Stimulated activated CD8-positive, alpha-beta memory T cell treated with anti-CD3 and anti-CD28 coated beads, Interleukin-15, amount 100 ng/mL, for 1 hour (primary cell): ENCODE results near the gene NTM.

Source experiments
- DNase-seq: peaks from one replicate; pipeline ENCODE4 v3.0.0-alpha.2; 2020; ENCODE audit warnings: low read depth

NTM gene

GRCh38 chr11:132161403-132162078, 791.1 kb downstream of the NTM start:
- no peak for DNase-seq

DNA sequence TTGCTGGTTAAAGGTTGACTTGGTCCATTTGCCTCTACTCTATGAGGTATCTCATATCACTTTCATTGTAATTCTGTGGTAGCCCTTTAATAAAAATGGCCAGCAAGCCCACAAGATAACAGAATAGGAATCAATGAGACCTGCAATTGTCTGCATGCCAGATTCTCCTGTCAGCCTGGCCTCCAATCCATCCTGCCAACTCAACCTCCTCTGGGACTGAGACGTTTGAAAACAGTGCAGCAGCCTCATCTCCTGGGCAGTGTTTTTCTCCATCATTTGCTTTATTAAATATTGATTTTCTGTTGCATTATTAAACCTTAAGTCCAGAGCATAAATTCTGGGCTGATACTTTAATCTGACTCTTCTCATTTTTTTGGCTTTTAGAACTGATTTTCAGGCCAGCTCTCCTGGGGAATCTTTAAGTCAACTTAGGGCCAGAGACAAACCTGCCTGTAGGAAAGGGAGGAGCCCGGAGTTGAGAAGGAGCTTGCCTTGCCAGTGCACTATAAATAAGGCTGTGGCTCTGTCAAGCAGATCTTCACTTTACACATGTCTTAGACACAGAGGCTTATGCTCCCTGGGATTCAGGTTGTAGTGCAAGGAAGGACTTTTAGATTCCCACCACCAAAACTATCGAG, 798.0 kb downstream of the NTM start:
- no peak for DNase-seq

GRCh38 chr11:132171031-132171430, 800.6 kb downstream of the NTM start:
- DNase-seq = no peak

DNA sequence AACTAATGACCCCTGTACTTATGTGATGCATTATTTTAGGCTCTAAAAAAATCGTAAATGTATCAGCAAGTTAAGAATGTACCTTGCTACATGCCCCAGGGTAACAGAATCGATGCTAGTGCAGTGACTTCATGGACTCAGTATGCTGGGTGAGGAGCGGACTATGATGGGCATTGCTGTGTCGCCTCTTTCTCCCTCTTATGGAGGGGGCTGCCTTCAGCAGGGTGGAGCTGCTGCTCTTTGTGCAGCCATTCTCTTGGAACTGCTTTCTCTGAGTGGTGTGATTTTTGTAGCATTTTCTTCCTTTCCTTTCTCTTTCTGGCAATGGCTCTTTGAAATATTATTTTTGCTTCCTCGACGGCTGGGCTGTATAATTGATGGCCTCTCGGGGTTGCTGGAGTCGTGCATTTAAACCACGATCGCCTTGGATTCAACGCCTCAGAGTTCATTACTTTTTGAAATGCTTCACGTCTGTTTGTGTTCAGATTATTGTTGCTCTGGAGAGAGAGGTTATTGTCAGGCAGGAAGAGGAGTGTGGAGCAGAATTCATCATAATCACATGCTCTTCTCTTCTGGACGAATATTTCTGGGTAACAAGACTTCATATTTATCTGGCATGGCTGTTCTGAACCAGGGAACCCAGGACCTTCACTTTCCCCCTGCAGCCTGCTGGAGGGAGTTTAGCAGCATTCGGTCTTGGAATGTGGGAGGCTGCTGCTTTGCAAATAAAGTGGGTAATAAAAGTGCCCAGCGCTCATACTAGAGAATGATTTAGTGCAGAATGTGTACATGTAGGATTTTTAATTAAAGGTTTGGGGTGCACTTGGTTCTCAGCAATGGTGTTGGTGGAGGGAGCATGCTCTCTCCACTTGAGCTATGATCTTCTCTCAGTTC, 804.2 kb downstream of the NTM start:
- no peak for DNase-seq

DNA sequence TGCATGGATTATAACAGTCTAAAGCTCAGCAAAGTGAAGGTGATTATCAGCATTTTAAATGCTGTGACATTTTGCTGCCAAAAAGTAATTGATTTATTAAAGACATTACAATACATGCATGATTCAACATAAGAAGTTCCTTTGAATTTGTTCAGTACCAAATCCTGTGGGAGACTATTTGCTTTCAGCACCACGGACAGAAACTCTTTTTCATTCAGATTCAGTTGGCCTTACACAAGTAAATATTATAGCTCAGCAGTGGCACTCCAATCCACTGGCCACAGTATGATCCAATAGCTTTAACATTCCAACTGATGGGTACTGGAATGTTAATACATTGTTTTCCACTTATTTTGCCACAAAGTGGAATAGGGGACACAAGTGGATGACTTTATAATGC, 806.7 kb downstream of the NTM start:
- no peak for DNase-seq

DNA sequence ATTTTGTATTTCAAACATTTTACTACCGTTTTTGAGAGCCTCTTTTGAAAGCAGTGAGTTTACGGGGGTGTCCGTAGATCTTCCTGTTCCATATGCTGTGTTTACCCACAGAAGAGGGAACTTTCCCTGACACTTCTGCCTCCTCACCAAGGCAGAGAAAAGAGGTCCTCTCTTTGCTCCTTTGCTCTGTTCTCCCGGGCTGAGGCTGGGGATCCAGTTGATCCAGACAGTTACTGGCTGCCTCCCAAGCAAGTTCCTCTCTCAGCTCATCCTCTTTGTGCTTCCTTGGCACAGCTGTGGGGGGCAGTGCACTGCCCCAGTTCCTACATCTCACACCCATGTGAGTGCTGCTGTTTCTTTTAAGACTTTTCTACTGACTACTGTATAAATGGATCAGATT, 813.7 kb downstream of the NTM start:
- no peak for DNase-seq

DNA sequence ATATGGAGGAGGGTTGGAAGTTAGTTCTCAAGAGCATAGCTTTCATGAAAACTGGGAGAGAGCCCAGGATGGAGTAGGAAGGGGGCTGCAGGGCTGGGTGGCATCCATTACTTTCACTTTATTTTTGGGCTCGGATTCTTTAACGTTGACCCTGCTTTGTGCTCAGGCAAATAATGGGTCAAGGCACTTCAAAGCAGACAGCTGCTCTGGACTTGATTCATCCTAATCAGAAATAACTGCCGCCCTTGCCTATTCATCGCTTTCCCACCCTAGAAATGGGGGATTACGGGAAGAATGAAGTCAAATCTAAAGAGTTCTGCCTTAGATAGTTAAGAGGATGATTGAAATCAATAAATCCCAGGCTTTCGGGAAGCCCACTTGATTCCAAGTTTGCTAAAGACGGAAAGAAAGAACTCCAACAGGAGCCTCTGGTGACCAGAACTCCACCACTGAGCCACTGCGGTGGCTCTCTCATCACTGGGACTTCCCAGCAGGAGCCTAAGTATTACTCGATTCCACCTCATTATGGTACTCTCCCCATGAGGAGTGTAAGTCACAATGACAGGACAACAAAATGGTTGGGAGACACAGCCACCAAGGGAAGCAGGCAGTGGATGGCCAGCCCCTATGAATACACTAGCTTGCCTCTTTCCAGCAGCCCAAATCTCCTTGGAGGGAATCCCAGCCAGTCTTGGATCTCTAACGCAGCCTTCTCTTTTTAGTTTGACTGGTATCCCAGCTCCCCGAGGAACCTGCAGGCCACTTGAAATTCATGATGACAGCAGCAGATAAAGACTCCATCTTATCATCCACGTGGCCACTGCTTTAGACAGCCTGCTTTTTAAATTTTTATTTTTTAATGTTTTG, 815.5 kb downstream of the NTM start:
- DNase-seq = no peak

GRCh38 chr11:132186699-132187098, 816.3 kb downstream of the NTM start:
- no peak for DNase-seq

DNA sequence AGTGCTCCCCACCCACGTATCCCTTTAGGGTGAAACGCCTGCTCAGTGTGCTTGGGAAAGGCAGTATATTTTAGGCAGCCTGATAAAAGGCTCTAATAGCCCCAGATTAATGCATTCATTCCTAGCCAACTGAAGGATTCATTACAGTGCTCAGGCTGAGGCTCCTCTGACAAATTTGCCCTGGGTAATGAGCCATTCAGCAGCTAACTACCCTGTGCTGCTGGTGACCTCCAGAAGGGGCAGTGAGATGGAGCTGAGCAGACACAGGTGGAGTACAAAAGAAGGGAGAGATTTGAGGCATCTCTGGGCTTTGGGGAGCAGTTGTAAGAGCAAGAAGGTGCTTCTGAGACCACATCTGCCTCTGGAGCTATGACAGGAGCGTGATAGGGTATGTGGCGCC, 817.0 kb downstream of the NTM start:
- no peak for DNase-seq

GRCh38 chr11:132187814-132188213, 817.4 kb downstream of the NTM start:
- DNase-seq = no peak

DNA sequence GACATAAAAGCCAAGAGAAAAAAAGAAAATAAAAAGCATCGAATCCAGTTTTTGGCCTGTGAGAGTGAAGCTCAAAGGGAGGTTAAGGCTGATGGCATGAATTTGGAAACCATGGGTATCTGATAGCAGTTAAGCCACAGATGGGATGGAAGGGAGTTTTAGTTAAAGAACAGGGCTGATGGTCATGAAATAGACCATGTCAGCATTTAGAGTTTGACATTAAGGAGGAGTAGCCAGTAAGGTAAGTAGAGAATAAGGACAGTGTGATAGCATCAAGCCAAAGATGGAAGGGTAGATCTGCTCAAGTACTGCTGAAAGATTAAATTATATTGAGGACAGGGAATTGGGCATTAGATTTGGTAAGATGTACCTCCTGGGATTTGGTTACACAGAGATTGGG, 826.5 kb downstream of the NTM start:
- DNase-seq = no peak

DNA sequence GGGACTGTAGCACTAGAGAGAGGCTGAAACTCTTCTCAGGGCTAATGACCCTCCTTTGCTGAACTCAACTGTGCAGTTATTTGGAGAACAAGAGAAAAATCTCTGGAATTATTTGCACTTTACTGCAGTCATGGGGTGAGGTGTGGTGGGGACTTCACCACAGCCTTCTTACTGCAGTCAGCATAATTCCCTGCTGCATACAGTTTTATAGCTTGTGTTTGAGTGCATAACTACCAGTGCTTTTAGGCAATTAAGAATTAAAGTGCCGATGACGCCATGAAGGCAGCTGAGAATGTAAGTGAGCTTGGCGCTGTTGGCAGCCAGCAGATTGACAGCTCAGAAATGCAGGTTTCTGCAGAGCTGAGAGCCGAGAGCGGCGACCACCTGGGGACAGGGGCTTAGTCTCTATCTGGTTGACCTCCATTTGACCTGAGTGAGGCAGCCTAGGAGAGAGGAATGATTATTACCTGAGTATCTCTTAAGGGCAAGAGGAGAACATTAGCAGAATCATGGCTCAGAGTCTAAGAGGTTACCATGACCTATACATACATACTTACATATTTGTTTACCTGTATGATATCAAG, 830.0 kb downstream of the NTM start:
- DNase-seq = no peak

GRCh38 chr11:132202621-132203020, 832.2 kb downstream of the NTM start:
- DNase-seq = no peak

GRCh38 chr11:132205006-132205405, 834.6 kb downstream of the NTM start:
- DNase-seq = no peak

DNA sequence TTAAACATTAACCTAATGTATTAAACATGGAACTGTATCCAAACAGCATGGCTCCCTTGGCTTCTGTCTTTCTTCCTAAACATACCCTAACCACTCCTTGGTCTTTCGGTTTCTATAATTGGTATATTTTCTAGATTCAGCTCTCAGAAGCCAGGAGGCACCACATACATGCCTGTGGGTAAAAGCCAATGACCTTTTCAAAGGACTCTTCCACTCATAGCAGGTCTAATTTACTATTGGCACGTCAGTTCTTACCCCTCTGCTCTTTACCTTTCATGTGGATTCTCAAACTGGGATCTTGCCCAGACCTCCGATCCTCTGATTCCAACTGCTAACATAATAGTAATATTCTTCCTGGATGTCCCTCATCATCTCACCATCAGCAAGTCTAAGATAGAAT, 835.1 kb downstream of the NTM start:
- DNase-seq = no peak

DNA sequence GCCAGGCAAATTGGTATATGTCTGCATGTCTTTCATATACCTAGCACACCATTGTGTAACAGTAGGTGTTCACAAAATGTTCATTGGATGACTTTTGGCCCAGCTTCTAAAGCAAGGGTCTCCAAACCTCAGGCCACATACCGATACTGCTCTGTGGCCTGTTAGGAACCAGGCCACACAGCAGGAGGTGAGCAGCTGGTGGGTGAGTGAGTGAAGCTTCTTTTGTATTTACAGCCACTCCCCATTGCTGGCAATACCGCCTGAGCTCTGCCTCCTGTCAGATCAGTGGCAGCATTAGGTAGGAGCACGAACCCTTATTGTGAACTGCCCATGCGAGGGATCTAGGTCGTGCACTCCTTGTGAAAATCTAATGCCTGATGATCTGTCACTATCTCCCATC, 836.6 kb downstream of the NTM start:
- DNase-seq = no peak

DNA sequence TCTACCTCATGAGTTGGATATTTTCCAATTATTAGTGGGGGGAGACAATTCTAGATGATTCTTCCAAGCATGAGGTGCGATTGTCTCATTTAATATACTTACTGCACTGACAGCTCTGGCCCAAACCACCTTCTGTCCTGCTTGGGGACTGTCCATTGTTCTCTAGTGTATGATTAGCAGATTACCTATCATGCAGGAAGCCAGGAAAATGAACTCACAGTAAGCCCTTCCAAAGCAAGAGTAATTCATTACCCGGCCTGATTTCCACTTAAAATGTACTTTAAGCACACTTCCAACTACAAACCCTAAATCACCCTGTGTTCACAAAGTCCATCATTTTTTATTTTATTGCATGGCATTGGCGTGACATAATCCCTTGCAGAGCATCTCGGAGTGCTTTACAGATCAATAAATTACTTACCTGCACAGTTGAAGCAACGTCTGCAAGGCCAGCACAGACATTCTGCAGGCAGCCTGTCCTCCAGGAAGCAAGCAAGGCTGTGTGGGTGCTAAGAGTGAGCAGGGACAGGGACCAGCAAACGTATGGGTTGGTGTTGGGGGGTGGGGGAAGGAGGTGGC, 838.2 kb downstream of the NTM start:
- DNase-seq = no peak

DNA sequence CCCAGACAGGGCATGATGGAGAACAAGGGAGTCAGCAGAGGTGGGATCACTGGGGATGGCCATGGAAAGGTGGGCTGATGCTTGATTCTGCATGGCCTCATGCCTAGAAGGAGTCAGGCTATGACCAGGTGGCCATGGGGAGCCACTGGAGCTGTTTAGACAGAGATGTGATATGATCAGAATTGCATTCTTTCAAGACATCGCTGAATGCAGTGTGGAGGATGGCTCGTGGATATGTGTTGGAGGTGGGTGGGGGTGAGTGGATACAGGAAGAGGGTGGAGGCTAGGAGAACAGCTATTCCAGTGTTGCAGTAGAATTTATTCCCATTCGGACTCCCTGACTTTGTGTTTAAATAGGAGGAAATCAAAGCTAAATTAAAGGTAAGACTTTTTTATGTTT, 841.1 kb downstream of the NTM start:
- DNase-seq = no peak

DNA sequence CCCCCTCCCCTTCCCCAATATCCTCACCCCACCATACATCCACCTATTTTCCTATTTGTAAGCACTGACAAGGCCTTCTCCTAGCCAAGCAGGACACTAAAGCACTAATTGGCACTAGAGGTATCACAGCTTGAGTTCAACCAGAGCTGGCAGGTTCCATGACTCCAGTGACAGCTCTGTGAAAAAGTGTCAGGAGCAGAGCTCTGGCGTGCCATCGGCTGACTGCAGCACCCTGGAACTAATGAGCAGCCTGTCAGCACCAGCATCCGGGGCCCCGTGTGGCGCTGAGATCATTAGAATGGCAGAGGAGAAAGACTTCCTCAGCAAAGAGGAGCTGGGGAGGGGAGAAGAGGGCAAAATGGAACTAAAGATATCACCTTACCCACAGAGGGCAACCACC, 847.4 kb downstream of the NTM start:
- no peak for DNase-seq

- DNase-seq = no peak
Observed at GRCh38 chr11:132220474-132220873, 850.1 kb downstream of the NTM start.

DNA sequence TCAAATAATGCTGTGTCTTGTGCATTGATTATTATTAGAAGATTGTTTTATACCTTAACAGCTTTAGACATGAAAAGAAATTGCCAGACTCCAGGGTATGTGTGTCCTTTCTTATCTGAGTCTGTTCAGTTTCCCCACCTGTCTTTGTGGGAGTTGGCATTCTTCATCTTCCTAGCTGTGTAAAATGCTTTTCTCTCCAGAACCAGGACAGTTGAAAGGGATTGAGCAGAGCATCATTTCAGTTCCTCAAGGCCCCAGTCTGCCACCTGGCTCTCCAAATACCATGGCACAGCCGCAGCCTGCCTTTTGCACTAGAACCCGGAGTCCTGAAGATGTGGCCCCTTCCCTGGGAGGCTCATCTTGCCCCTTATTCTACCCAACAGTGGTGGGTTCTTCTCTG, 851.9 kb downstream of the NTM start:
- no peak for DNase-seq
